Breast epithelium (tissue), 3 donors: ENCODE data around the gene ITIH2.

ENCODE experiments used
- POLR2A ChIP-seq: fragments of 450-650 bp; IDR thresholded peaks from one replicate; pipeline ENCODE4 v1.6.1; 2016; ENCODE audit warnings: antibody characterized with exemption, mild to moderate bottlenecking, moderate library complexity
- TF ChIP-seq, protein P1 (sequence below), 3 donors: fragments of 450-650 bp; IDR thresholded peaks; one replicate each; pipeline ENCODE4 v1.5.1; 2016 to 2017; ENCODE audit warnings: antibody characterized with exemption in 3 of 3, mild to moderate bottlenecking in 3 of 3, moderate library complexity in 3 of 3

DNA sequence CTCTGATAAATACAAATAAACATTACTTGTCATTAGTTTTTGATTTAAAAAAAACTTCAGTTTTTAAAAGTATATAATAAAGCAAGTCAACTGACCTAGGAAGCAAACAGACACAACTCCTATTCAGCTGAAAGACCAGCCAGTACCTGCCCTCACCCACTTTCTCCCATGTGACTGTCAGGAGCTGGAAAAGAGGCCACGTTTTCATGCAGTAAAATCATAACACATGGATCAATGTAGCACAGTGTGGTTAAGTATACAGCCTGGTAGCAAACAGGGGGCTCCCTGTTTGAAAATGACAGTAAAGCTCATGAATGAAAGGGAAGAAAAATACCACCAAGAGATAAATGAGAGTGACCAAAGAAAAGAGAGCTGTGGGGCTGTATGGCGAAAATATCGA, 63.1 kb downstream of the ITIH2 start:
- no peak for TF ChIP-seq POLR2A
- TF ChIP-seq, protein P1, sequence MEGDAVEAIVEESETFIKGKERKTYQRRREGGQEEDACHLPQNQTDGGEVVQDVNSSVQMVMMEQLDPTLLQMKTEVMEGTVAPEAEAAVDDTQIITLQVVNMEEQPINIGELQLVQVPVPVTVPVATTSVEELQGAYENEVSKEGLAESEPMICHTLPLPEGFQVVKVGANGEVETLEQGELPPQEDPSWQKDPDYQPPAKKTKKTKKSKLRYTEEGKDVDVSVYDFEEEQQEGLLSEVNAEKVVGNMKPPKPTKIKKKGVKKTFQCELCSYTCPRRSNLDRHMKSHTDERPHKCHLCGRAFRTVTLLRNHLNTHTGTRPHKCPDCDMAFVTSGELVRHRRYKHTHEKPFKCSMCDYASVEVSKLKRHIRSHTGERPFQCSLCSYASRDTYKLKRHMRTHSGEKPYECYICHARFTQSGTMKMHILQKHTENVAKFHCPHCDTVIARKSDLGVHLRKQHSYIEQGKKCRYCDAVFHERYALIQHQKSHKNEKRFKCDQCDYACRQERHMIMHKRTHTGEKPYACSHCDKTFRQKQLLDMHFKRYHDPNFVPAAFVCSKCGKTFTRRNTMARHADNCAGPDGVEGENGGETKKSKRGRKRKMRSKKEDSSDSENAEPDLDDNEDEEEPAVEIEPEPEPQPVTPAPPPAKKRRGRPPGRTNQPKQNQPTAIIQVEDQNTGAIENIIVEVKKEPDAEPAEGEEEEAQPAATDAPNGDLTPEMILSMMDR (IDR thresholded peaks at IDR 0.05), result no peak
